H9 (cell line): Measurements from ENCODE around the gene CFAP157. TPM values are rescaled to one million over a fixed set of nuclear protein-coding genes. Genes with fewer than 3 reads are reported as not detected.

Experiments used
- DNase-seq: peaks from one replicate; pipeline ENCODE4 v3.0.0-alpha.2; 2017
- H2AFZ ChIP-seq: one replicate; pipeline ENCODE4 v1.6.1; 2013; ENCODE audit warnings: mild to moderate bottlenecking, low read length, control low read depth, moderate library complexity
- H2AK5ac ChIP-seq: 2 replicates; pipeline ENCODE4 v1.6.1; 2013; ENCODE audit warnings: low read length, control low read depth, mixed read lengths; ENCODE audit not compliant: insufficient read length
- H2BK120ac ChIP-seq: one replicate; pipeline ENCODE4 v1.6.1; 2013; ENCODE audit warnings: low read depth, mild to moderate bottlenecking, low read length, control low read depth, inconsistent platforms; ENCODE audit not compliant: poor library complexity, severe bottlenecking
- H2BK12ac ChIP-seq: 2 replicates; pipeline ENCODE4 v1.6.1; 2013; ENCODE audit warnings: low read length, control low read depth, mixed read lengths, low read depth; ENCODE audit not compliant: insufficient read length
- H2BK15ac ChIP-seq: 2 replicates; pipeline ENCODE4 v1.6.1; 2013; ENCODE audit warnings: low read depth, low read length, control low read depth
- H2BK20ac ChIP-seq: one replicate; pipeline ENCODE4 v1.6.1; 2013; ENCODE audit warnings: low read depth, mild to moderate bottlenecking, low read length, control low read depth, inconsistent platforms; ENCODE audit not compliant: poor library complexity, severe bottlenecking
- H2BK5ac ChIP-seq: 2 replicates; pipeline ENCODE4 v1.6.1; 2013; ENCODE audit warnings: low read length, control low read depth, mixed read lengths; ENCODE audit not compliant: insufficient read length
- H3K14ac ChIP-seq: 2 replicates; pipeline ENCODE4 v1.6.1; 2013; ENCODE audit warnings: low read length, control low read depth; ENCODE audit not compliant: insufficient read depth
- H3K18ac ChIP-seq: 2 replicates; pipeline ENCODE4 v1.6.1; 2013; ENCODE audit warnings: low read depth, mild to moderate bottlenecking, mixed read lengths, low read length, control low read depth; ENCODE audit not compliant: insufficient read length
- H3K23ac ChIP-seq: 2 replicates; pipeline ENCODE4 v1.6.1; 2013; ENCODE audit warnings: low read length, control low read depth, mixed read lengths, low read depth; ENCODE audit not compliant: insufficient read length
- H3K23me2 ChIP-seq: 2 replicates; pipeline ENCODE4 v1.6.1; 2013; ENCODE audit warnings: low read depth, mild to moderate bottlenecking, mixed read lengths, low read length, control low read depth; ENCODE audit not compliant: insufficient read length, poor library complexity, severe bottlenecking
- H3K27ac ChIP-seq: 2 replicates; pipeline ENCODE4 v1.5.1; 2013; ENCODE audit warnings: low read length, control low read depth, mixed read lengths, low read depth; ENCODE audit not compliant: insufficient read length
- H3K27me3 ChIP-seq: 2 replicates; pipeline ENCODE4 v1.6.1; 2013; ENCODE audit warnings: low read length, control low read depth, inconsistent platforms; ENCODE audit not compliant: insufficient read depth
- H3K4ac ChIP-seq: 2 replicates; pipeline ENCODE4 v1.6.1; 2013; ENCODE audit warnings: low read depth, mild to moderate bottlenecking, control low read depth, inconsistent platforms, low read length, moderate library complexity
- H3K4me1 ChIP-seq: 2 replicates; pipeline ENCODE4 v1.6.1; 2013; ENCODE audit warnings: low read length, control low read depth, inconsistent platforms; ENCODE audit not compliant: insufficient read depth
- H3K4me2 ChIP-seq: 2 replicates; pipeline ENCODE4 v1.6.1; 2013; ENCODE audit warnings: low read length, control low read depth, mixed read lengths; ENCODE audit not compliant: insufficient read length, insufficient read depth
- H3K56ac ChIP-seq: 2 replicates; pipeline ENCODE4 v1.6.1; 2013; ENCODE audit warnings: low read depth, mild to moderate bottlenecking, mixed read lengths, low read length, control low read depth; ENCODE audit not compliant: insufficient read length
- H3K79me1 ChIP-seq: 2 replicates; pipeline ENCODE4 v1.6.1; 2013; ENCODE audit warnings: low read depth, mild to moderate bottlenecking, moderate library complexity, low read length, control low read depth, inconsistent platforms; ENCODE audit not compliant: insufficient read depth, poor library complexity, severe bottlenecking
- H3K79me2 ChIP-seq: 2 replicates; pipeline ENCODE4 v1.6.1; 2013; ENCODE audit warnings: low read length, control low read depth, inconsistent platforms; ENCODE audit not compliant: insufficient read depth
- H3K9ac ChIP-seq: 2 replicates; pipeline ENCODE4 v1.6.1; 2013; ENCODE audit warnings: low read length, control low read depth, mixed read lengths; ENCODE audit not compliant: insufficient read length; ENCODE audit errors: extremely low read depth
- H3K9me3 ChIP-seq: one replicate; pipeline ENCODE4 v1.6.1; 2013; ENCODE audit warnings: low read depth, low read length, inconsistent platforms; ENCODE audit not compliant: control insufficient read depth
- H3T11ph ChIP-seq: one replicate; pipeline ENCODE4 v1.6.1; 2013; ENCODE audit warnings: mild to moderate bottlenecking, low read length, control low read depth, inconsistent platforms
- H4K20me1 ChIP-seq: one replicate; pipeline ENCODE4 v1.6.1; 2013; ENCODE audit not compliant: control insufficient read depth, insufficient read length, insufficient read depth
- H4K5ac ChIP-seq: 2 replicates; pipeline ENCODE4 v1.6.1; 2013; ENCODE audit warnings: low read depth, mild to moderate bottlenecking, mixed read lengths, low read length, control low read depth; ENCODE audit not compliant: insufficient read length
- H4K8ac ChIP-seq: replicated peaks from 2 replicates; pipeline ENCODE4 v1.6.1; 2013; ENCODE audit warnings: low read length, control low read depth, mixed read lengths, low read depth; ENCODE audit not compliant: insufficient read length
- H4K91ac ChIP-seq: 2 replicates; pipeline ENCODE4 v1.6.1; 2013; ENCODE audit warnings: low read depth, mild to moderate bottlenecking, moderate library complexity, mixed read lengths, low read length, control low read depth; ENCODE audit not compliant: insufficient read length
- H3K27ac Mint-ChIP-seq, 3 experiments: 2 replicates in 2 of 3; 3 replicates in 1 of 3; pipeline ENCODE4 v1.8.0; 2020 to 2021; ENCODE audit warnings: mixed read lengths in 3 of 3, mild to moderate bottlenecking in 1 of 3, moderate library complexity in 1 of 3
- H3K27me3 Mint-ChIP-seq: 2 replicates; pipeline ENCODE4 v1.8.0; 2021; ENCODE audit warnings: low read depth, mild to moderate bottlenecking, moderate library complexity, mixed read lengths
- H3K36me3 Mint-ChIP-seq, 3 experiments: 2 replicates in 2 of 3; 3 replicates in 1 of 3; pipeline ENCODE4 v1.8.0; 2020 to 2021; ENCODE audit warnings: low read depth in 3 of 3, mixed read lengths in 3 of 3; ENCODE audit not compliant: insufficient read depth in 1 of 3
- H3K4me1 Mint-ChIP-seq, 2 experiments: 2 replicates each; pipeline ENCODE4 v1.8.0; 2020; ENCODE audit warnings: mixed read lengths in 2 of 2
- H3K4me3 Mint-ChIP-seq, 2 experiments: 2 replicates in 1 of 2; 3 replicates in 1 of 2; pipeline ENCODE4 v1.8.0; 2020 to 2021; ENCODE audit warnings: mild to moderate bottlenecking in 2 of 2, mixed read lengths in 2 of 2, moderate library complexity in 1 of 2
- H3K9me3 Mint-ChIP-seq, 2 experiments: 2 replicates in 1 of 2; 3 replicates in 1 of 2; pipeline ENCODE4 v1.8.0; 2020; ENCODE audit warnings: mild to moderate bottlenecking in 2 of 2, mixed read lengths in 2 of 2, moderate library complexity in 1 of 2
- total RNA-seq: library from RNA; stranded (reverse); gene quantifications from 2 replicates; pipeline ENCODE4 v1.2.1, GENCODE V29; 2021
- TF ChIP-seq, protein P1 (sequence below): fragments of 200-600 bp; sonication (generic); conservative IDR thresholded peaks from 3 replicates; pipeline ENCODE4 v1.8.0; 2021; ENCODE audit warnings: antibody characterized with exemption, mild to moderate bottlenecking

Gene CFAP157
- total RNA-seq, 1 experiment from 2014 or later = 0.22 TPM

DNA sequence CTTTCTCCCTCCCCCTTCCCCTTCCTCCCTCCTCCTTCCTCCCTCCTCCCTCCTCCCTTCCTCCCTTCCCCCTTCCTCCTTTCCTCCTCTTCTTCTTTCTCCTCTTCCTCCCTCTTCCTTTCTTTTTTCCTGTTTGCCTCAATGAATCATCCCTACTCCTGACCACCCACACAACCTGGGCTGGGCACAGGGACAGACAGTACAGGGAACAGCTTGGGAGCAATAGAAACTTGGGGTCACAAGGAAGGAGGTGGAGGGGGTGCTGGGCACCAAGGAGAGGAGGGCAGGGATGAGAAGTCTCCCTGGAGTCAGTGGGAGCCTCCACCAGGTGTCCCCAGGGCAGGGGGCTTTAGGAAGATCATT is 14.1 kb downstream of the CFAP157 start:
- Histone ChIP-seq H3K56ac (no peak overlapping the region), H3K9ac (no peak overlapping the region), H3K23me2 (peaks cover 7% of the 10 kb centered on the region), H4K20me1 (no peaks in the 10 kb centered on the region), H3K23ac (no peak overlapping the region), H3K4me2 (no peak overlapping the region), H4K8ac (no peak overlapping the region), H2AFZ (no peak overlapping the region), H2BK15ac (no peak overlapping the region), H3K79me1 (no peaks in the 10 kb centered on the region), H3K4me1 (no peaks in the 10 kb centered on the region; the same call in 1 of the 2 replicates), H4K5ac (no peak overlapping the region), H3K14ac (no peak overlapping the region), H4K91ac (no peak overlapping the region), H3K27me3 (no peaks in the 10 kb centered on the region), H2BK12ac (no peak overlapping the region), H3K79me2 (no peaks in the 10 kb centered on the region), H3K4ac (no peak overlapping the region), H2BK120ac (no peak overlapping the region), H2BK5ac (no peak overlapping the region), H2BK20ac (no peak overlapping the region), H3K9me3 (no peaks in the 10 kb centered on the region), H3K27ac (no peak overlapping the region), H3K18ac (no peak overlapping the region), H3T11ph (no peak overlapping the region), H2AK5ac (no peak overlapping the region)
- H3K4me3 Mint-ChIP-seq = no peak overlapping the region
- peak overlapping the region in 1 of 3 experiments; percentile 40; a peak in 2 of 7 replicates for H3K27ac Mint-ChIP-seq
- TF ChIP-seq, protein P1, sequence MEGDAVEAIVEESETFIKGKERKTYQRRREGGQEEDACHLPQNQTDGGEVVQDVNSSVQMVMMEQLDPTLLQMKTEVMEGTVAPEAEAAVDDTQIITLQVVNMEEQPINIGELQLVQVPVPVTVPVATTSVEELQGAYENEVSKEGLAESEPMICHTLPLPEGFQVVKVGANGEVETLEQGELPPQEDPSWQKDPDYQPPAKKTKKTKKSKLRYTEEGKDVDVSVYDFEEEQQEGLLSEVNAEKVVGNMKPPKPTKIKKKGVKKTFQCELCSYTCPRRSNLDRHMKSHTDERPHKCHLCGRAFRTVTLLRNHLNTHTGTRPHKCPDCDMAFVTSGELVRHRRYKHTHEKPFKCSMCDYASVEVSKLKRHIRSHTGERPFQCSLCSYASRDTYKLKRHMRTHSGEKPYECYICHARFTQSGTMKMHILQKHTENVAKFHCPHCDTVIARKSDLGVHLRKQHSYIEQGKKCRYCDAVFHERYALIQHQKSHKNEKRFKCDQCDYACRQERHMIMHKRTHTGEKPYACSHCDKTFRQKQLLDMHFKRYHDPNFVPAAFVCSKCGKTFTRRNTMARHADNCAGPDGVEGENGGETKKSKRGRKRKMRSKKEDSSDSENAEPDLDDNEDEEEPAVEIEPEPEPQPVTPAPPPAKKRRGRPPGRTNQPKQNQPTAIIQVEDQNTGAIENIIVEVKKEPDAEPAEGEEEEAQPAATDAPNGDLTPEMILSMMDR = no peak
- H3K27me3 Mint-ChIP-seq = no peaks in the 10 kb centered on the region
- peaks cover 5 to 18% of the 10 kb centered on the region in 2 experiments for H3K4me1 Mint-ChIP-seq
- DNase-seq = no peak
- H3K9me3 Mint-ChIP-seq = no peaks in the 10 kb centered on the region; a peak in 1 of 5 replicates
- H3K36me3 Mint-ChIP-seq = no peaks in the 10 kb centered on the region
